ENCODE measurements around the gene SH2D3C. TPM values are rescaled to one million over a fixed set of nuclear protein-coding genes. Genes with fewer than 3 reads are reported as not detected.
A peak's percentile ranks its signal among the peaks of the same experiment; 100 is the strongest.

SH2D3C gene
- total and polyA plus RNA-seq, 12 donors: 2.1 to 27.1 (median 10.3) TPM

GRCh38 chr9:127749090-127749787 lies 29.2 kb downstream of the SH2D3C start:
- DNase-seq: no peak
- Histone ChIP-seq H3K27me3 (peaks cover 6% of the 10 kb centered on the region), H3K4me3 (no peak overlapping the region), H3K27ac (no peak overlapping the region), H3K9me3 (replicated peaks in 1 of 3) (no peaks in the 10 kb centered on the region), H3K36me3 (replicated peaks in 1 of 2) (peaks cover 0 to 9% of the 10 kb centered on the region in 2 donors), H3K4me1 (replicated peaks in 1 of 2) (no peaks in the 10 kb centered on the region)
- 80 to 87% (median 85%) methylated on average over 14 to 26 of the region's 26 CpGs for WGBS, 4 donors
- intact Hi-C loops (cut with DNase I): no loop called here
- TF ChIP-seq POLR2A (IDR thresholded peaks at IDR 0.05): no peak

DNA sequence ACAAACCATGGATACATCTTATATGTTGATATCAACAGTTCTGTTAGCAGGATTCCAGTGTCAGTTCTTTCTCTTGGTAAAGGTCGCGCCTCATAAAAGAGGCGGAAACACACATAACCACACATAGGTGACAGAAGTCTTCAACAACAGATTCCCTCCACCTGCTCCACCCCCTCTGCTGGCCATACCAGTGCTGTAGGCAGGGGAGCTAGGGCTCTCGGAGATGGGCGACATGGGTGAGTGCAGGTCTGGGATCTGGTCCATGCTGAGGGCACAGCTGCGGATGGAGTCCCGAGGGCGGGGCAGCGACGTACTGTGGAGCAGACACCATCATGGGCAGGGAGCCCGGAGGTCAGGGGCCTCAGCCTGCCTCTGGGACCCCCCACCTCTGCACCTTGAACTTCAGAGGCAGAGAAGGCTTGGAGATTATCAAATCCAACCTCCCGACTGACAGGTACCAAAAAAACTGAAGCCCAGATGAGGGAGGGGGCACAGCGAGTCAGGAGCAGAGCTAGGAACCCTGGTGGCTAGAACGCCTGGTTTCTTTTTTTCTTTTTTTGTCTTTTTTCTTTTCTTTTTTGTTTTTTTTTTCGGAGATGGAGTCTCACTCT lies 31.4 kb downstream of the SH2D3C start:
- TF ChIP-seq CTCF (IDR thresholded peaks at IDR 0.05) (no peak), POLR2A (IDR thresholded peaks at IDR 0.05) (no peak)
- no peak for DNase-seq
- 72 to 76% (median 75%) methylated on average over 15 of the region's 15 CpGs for WGBS, 4 donors
- peaks cover 0 to 9% of the 10 kb centered on the region in 2 donors for H3K36me3 ChIP-seq (replicated peaks in 1 of 2)
- H3K4me3 ChIP-seq: no peak overlapping the region
- no peak overlapping the region for H3K27ac ChIP-seq
- peaks cover 0 to 7% of the 10 kb centered on the region in 2 donors for H3K4me1 ChIP-seq (replicated peaks in 1 of 2)
- H3K9me3 ChIP-seq (replicated peaks in 1 of 3): no peaks in the 10 kb centered on the region
- intact Hi-C loops (cut with DNase I): no loop called here
- no peaks in the 10 kb centered on the region for H3K27me3 ChIP-seq

DNA sequence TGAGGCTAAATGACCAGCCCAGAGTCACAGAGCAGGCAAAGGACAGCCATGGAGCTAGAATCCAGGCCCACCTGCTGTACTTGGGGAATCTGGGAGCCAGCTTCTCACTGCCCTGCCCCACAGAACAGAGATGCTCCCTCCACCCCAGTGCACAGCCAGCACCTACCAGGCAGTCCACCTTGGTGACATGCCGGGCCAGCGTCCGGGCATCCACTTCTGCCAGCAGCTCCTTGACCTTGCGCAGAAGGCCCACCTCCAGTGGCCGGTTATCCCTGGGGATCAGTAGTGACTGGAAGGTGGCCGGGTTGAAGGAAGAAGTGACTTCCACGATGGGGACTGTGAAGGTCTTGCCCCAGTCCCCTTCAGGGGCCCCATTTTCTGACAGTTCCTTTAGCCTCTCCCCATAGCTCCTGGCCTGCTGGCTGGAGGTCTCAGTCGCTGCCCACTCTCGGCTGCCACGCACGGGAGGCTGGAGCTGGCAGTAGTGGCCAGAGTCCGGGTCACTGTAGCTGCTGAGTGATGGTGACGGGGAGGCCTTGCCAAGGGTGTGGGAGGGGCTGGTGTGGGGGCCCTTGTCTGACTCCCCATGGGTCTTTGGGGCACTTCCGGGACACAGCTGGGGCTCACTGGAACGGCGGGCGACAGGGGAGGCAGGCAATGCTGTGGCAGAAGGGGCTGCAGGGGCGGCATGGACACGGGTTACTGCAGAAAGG lies 33.9 kb downstream of the SH2D3C start:
- H3K36me3 ChIP-seq (replicated peaks in 1 of 2): peaks cover 0 to 9% of the 10 kb centered on the region in 2 donors
- H3K4me3 ChIP-seq: no peak overlapping the region
- DNase-seq: no peak
- intact Hi-C loops (cut with DNase I): loop anchor here (5.0 kb wide), 2 partner anchors 38 to 128 kb away; no protein-coding TSS in a partner anchor
- H3K27ac ChIP-seq: no peak overlapping the region
- peaks cover 0 to 21% of the 10 kb centered on the region in 2 donors for H3K4me1 ChIP-seq (replicated peaks in 1 of 2)
- H3K9me3 ChIP-seq (replicated peaks in 1 of 3): no peaks in the 10 kb centered on the region
- TF ChIP-seq POLR2A (IDR thresholded peaks at IDR 0.05): no peak
- no peak for TF ChIP-seq CTCF (IDR thresholded peaks at IDR 0.05)
- 85 to 93% (median 86%) methylated on average over 11 to 19 of the region's 19 CpGs for WGBS, 4 donors
- no peaks in the 10 kb centered on the region for H3K27me3 ChIP-seq

DNA sequence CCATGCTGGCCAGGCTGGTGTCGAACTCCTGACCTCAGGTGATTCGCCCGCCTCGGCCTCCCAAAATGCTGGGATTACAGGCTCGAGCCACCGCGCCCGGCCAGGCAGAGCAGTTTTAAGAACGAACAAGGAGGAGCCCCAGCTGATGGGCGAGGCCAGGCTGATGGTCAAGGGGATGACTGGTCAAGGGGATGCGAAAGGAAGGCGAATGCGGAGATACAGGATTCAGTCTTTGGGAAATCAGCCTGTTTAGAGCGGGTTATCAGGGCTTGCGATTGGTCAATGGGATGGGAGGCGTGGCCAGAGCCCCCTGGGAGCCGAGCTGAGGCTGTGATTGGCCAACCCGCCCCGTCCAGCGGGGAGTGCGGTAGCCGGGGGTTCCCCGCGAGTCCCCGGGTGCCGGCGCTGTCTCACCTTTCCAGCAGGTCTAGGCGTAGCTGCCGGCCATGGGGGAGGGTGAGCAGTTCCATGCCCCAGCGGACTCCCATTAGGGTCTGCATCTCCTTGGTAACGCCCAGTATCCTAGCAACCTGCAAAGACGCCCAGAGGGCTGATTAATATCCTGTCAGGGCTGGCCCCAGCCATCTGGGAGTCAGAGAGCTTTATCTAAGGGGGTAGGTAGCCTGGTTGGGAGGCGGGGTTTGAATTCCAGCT lies 35.9 kb downstream of the SH2D3C start:
- peaks cover 0 to 5% of the 10 kb centered on the region in 2 donors for H3K36me3 ChIP-seq (replicated peaks in 1 of 2)
- 20 to 57% (median 37%) methylated on average over 8 to 33 of the region's 33 CpGs for WGBS, 4 donors
- peak overlapping the region in 2 of 5 donors; percentile 65 to 77 for H3K27ac ChIP-seq
- H3K4me3 ChIP-seq: peak overlapping the region in 2 of 4 donors; percentile 4 to 48
- peaks cover 0 to 21% of the 10 kb centered on the region in 2 donors for H3K4me1 ChIP-seq (replicated peaks in 1 of 2)
- intact Hi-C loops (cut with DNase I): loop anchor here (5.0 kb wide), 2 partner anchors 40 to 130 kb away; no protein-coding TSS in a partner anchor
- TF ChIP-seq POLR2A (IDR thresholded peaks at IDR 0.05): no peak
- TF ChIP-seq CTCF (IDR thresholded peaks at IDR 0.05): no peak
- DNase-seq: peak in 6 of 7 donors; percentile 46 to 87 (median 52)
- H3K9me3 ChIP-seq (replicated peaks in 1 of 3): no peaks in the 10 kb centered on the region
- H3K27me3 ChIP-seq: no peaks in the 10 kb centered on the region
